Dendritic cell treated with granulocyte-macrophage colony-stimulating factor and Interleukin-4, amounts not matched to agents 40 ng/mL and 50 ng/mL, for 4 days (primary cell): ENCODE results near the gene DOCK1.

Experiments used
- H3K27ac Mint-ChIP-seq: one replicate; pipeline ENCODE4 v1.8.0; 2022; ENCODE audit warnings: mild to moderate bottlenecking, mixed read lengths
- H3K27me3 Mint-ChIP-seq: one replicate; pipeline ENCODE4 v1.8.0; 2022; ENCODE audit warnings: mild to moderate bottlenecking, mixed read lengths
- H3K36me3 Mint-ChIP-seq: one replicate; pipeline ENCODE4 v1.8.0; 2022; ENCODE audit warnings: low read depth, mixed read lengths
- H3K4me1 Mint-ChIP-seq: one replicate; pipeline ENCODE4 v1.8.0; 2022; ENCODE audit warnings: low read depth, mixed read lengths
- H3K4me3 Mint-ChIP-seq: one replicate; pipeline ENCODE4 v1.8.0; 2022; ENCODE audit warnings: mild to moderate bottlenecking, moderate library complexity, mixed read lengths
- H3K9me3 Mint-ChIP-seq: one replicate; pipeline ENCODE4 v1.8.0; 2022; ENCODE audit warnings: mixed read lengths
- intact Hi-C: fragments of 100-400 bp; cut with micrococcal nuclease; formaldehyde crosslinking; loops from one replicate; pipeline ENCODE4 v1.15.0; 2022

The DOCK1 gene

GRCh38 chr10:127159648-127160245 lies 254.5 kb downstream of the DOCK1 start:
- no peak overlapping the region for H3K27ac Mint-ChIP-seq
- intact Hi-C loops: loop anchor here (5.0 kb wide), 1 partner anchor 168 kb away; no protein-coding TSS in a partner anchor
- no peak overlapping the region for H3K4me3 Mint-ChIP-seq
- H3K9me3 Mint-ChIP-seq: no peaks in the 10 kb centered on the region
- no peaks in the 10 kb centered on the region for H3K36me3 Mint-ChIP-seq
- no peaks in the 10 kb centered on the region for H3K4me1 Mint-ChIP-seq
- H3K27me3 Mint-ChIP-seq: no peaks in the 10 kb centered on the region

- Mint-ChIP-seq H3K36me3 (no peaks in the 10 kb centered on the region), H3K4me1 (no peaks in the 10 kb centered on the region), H3K9me3 (no peaks in the 10 kb centered on the region), H3K27ac (no peak overlapping the region), H3K27me3 (no peaks in the 10 kb centered on the region), H3K4me3 (no peak overlapping the region)
- intact Hi-C loops: loop anchor here (5.0 kb wide), 1 partner anchor 166 kb away; no protein-coding TSS in a partner anchor
Measured at GRCh38 chr10:127161482-127161881, 256.3 kb downstream of the DOCK1 start.

- Mint-ChIP-seq H3K9me3 (no peaks in the 10 kb centered on the region), H3K4me3 (no peak overlapping the region), H3K36me3 (no peaks in the 10 kb centered on the region), H3K27me3 (no peaks in the 10 kb centered on the region), H3K4me1 (no peaks in the 10 kb centered on the region), H3K27ac (no peak overlapping the region)
- intact Hi-C loops: loop anchor here (5.0 kb wide), 1 partner anchor 164 kb away; no protein-coding TSS in a partner anchor
Measured at GRCh38 chr10:127162841-127163240, 257.6 kb downstream of the DOCK1 start.

GRCh38 chr10:127168261-127168660 lies 263.0 kb downstream of the DOCK1 start:
- no peaks in the 10 kb centered on the region for H3K9me3 Mint-ChIP-seq
- no peaks in the 10 kb centered on the region for H3K4me1 Mint-ChIP-seq
- no peak overlapping the region for H3K4me3 Mint-ChIP-seq
- intact Hi-C loops: no loop called here
- no peaks in the 10 kb centered on the region for H3K27me3 Mint-ChIP-seq
- no peaks in the 10 kb centered on the region for H3K36me3 Mint-ChIP-seq
- no peak overlapping the region for H3K27ac Mint-ChIP-seq

GRCh38 chr10:127174866-127175265 lies 269.6 kb downstream of the DOCK1 start:
- no peak overlapping the region for H3K4me3 Mint-ChIP-seq

GRCh38 chr10:127175357-127176110 lies 270.3 kb downstream of the DOCK1 start:
- no peak overlapping the region for H3K4me3 Mint-ChIP-seq
- no peaks in the 10 kb centered on the region for H3K9me3 Mint-ChIP-seq
- H3K36me3 Mint-ChIP-seq: no peaks in the 10 kb centered on the region
- intact Hi-C loops: no loop called here
- no peak overlapping the region for H3K27ac Mint-ChIP-seq
- H3K27me3 Mint-ChIP-seq: no peaks in the 10 kb centered on the region
- H3K4me1 Mint-ChIP-seq: peaks cover 6% of the 10 kb centered on the region

More at GRCh38 chr10:127174866-127175265, 269.6 kb downstream of the DOCK1 start:
- Mint-ChIP-seq H3K4me1 (peaks cover 6% of the 10 kb centered on the region), H3K9me3 (no peaks in the 10 kb centered on the region), H3K36me3 (no peaks in the 10 kb centered on the region), H3K27me3 (no peaks in the 10 kb centered on the region), H3K27ac (no peak overlapping the region)
- intact Hi-C loops: no loop called here

- Mint-ChIP-seq H3K9me3 (no peaks in the 10 kb centered on the region), H3K27ac (no peak overlapping the region), H3K4me3 (no peak overlapping the region), H3K36me3 (no peaks in the 10 kb centered on the region), H3K4me1 (peaks cover 6% of the 10 kb centered on the region), H3K27me3 (no peaks in the 10 kb centered on the region)
- intact Hi-C loops: no loop called here
Measured at GRCh38 chr10:127176649-127177048, 271.4 kb downstream of the DOCK1 start.

GRCh38 chr10:127179612-127180250 lies 274.5 kb downstream of the DOCK1 start:
- H3K36me3 Mint-ChIP-seq: no peaks in the 10 kb centered on the region
- no peak overlapping the region for H3K27ac Mint-ChIP-seq
- intact Hi-C loops: no loop called here
- H3K4me3 Mint-ChIP-seq: no peak overlapping the region
- peaks cover 6% of the 10 kb centered on the region for H3K4me1 Mint-ChIP-seq
- no peaks in the 10 kb centered on the region for H3K9me3 Mint-ChIP-seq
- no peaks in the 10 kb centered on the region for H3K27me3 Mint-ChIP-seq

GRCh38 chr10:127182161-127182560 lies 276.9 kb downstream of the DOCK1 start:
- intact Hi-C loops: no loop called here
- no peaks in the 10 kb centered on the region for H3K9me3 Mint-ChIP-seq
- no peaks in the 10 kb centered on the region for H3K27me3 Mint-ChIP-seq
- no peak overlapping the region for H3K4me3 Mint-ChIP-seq
- H3K4me1 Mint-ChIP-seq: peaks cover 6% of the 10 kb centered on the region
- H3K27ac Mint-ChIP-seq: no peak overlapping the region
- H3K36me3 Mint-ChIP-seq: no peaks in the 10 kb centered on the region

- no peak overlapping the region for H3K27ac Mint-ChIP-seq
- intact Hi-C loops: no loop called here
- H3K36me3 Mint-ChIP-seq: no peaks in the 10 kb centered on the region
- no peaks in the 10 kb centered on the region for H3K4me1 Mint-ChIP-seq
- H3K27me3 Mint-ChIP-seq: no peaks in the 10 kb centered on the region
- no peaks in the 10 kb centered on the region for H3K9me3 Mint-ChIP-seq
- H3K4me3 Mint-ChIP-seq: no peak overlapping the region
Measured at GRCh38 chr10:127184582-127184981, 279.4 kb downstream of the DOCK1 start.

- Mint-ChIP-seq H3K4me1 (no peaks in the 10 kb centered on the region), H3K27me3 (peaks cover 4% of the 10 kb centered on the region), H3K27ac (no peak overlapping the region), H3K9me3 (no peaks in the 10 kb centered on the region), H3K36me3 (no peaks in the 10 kb centered on the region), H3K4me3 (no peak overlapping the region)
- intact Hi-C loops: no loop called here
Measured at GRCh38 chr10:127186813-127187212, 281.6 kb downstream of the DOCK1 start.

GRCh38 chr10:127189226-127189625 lies 284.0 kb downstream of the DOCK1 start:
- Mint-ChIP-seq H3K9me3 (no peaks in the 10 kb centered on the region), H3K4me1 (no peaks in the 10 kb centered on the region), H3K36me3 (no peaks in the 10 kb centered on the region), H3K27me3 (peaks cover 15% of the 10 kb centered on the region), H3K27ac (no peak overlapping the region), H3K4me3 (no peak overlapping the region)
- intact Hi-C loops: no loop called here

GRCh38 chr10:127190427-127190826 lies 285.2 kb downstream of the DOCK1 start:
- Mint-ChIP-seq H3K27me3 (peaks cover 27% of the 10 kb centered on the region), H3K4me1 (no peaks in the 10 kb centered on the region), H3K36me3 (no peaks in the 10 kb centered on the region), H3K9me3 (no peaks in the 10 kb centered on the region), H3K4me3 (no peak overlapping the region), H3K27ac (no peak overlapping the region)
- intact Hi-C loops: no loop called here

- intact Hi-C loops: no loop called here
- Mint-ChIP-seq H3K4me3 (no peak overlapping the region), H3K27me3 (peaks cover 51% of the 10 kb centered on the region), H3K9me3 (no peaks in the 10 kb centered on the region), H3K36me3 (no peaks in the 10 kb centered on the region), H3K4me1 (no peaks in the 10 kb centered on the region), H3K27ac (no peak overlapping the region)
Measured at GRCh38 chr10:127193125-127193524, 287.9 kb downstream of the DOCK1 start.
